ENCODE results near the gene APOBEC3C.
A peak's percentile ranks its signal among the peaks of the same experiment; 100 is the strongest.
"Not testable (repeated sequence)": the region's sequence is repeated elsewhere in the genome, so short reads cannot be mapped to it uniquely, and the experiment has no call there.

Gene APOBEC3C

DNA sequence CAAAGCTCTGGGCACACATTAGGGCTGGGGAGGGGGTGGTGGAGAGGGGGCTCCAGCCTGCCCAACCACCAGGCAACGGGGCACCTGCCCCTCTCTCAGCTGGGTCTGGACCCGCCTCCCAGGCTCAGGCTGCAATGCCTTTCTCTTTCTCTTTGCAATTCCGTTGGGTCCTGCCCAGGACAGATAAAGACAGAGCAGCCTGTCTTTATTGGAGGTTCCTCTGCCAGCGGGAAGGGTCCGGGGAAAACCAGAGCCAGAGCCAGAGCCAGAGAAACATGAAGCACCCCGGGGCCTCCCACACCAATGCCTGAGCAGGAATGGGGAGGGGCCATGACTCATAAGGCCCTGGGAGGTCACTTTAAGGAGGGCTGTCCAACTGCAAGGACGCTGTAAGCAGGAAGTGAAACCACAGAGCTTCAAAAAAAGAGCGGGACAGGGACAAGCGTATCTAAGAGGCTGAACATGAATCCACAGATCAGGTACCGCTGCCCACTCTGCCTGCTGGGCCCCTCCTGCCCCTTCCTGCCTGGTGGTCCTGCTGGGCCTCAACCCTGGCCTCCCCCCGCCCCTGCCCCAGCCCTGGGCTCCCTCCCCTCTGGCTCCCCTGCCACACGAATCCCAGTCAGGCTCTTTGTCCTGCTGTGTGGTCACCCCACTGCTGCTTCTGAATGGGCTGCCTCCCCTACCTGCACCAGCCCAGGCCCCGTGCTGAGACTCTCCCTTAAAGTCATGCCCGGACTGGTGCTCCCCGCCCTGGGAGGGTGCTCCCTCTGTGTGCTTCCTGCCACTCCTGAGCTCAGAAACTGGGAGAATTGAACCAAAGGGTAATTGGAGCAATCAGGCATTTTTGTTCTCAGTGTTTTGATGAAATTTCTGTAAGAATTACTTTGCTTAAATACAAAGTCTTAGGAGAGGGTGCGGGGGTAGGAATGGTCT is 31.8 kb upstream of the APOBEC3C start, which contains the start of gene APOBEC3B:
TSS of gene APOBEC3B (plus strand) at position 356 of the 936 bp plus-strand sequence. CDS start at position 463, 107 bp downstream.
- peak; percentile 60 to 61 for DNase-seq (ENCODE audit: low read depth in 2 of 2)

DNA sequence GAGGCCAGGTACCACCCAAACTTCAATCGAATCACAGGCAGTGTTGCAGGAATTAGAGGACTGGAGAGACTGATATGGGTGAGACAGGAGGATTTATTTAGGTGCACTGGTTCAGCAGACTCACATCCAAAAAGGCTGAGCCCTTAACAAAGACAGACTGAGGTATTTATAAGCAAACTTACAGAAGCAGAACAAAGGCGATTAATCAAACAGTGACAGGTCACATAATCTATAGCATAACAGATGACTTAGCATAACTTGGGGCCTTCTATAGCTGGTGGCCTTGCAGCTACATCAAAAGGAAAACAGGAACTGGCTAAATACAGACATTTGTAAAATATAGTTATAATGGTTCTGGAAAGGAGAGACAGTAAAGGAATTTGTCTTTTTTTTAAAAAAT is 29.8 kb upstream of the APOBEC3C start:
- no peak for DNase-seq (ENCODE audit: low read depth in 2 of 2)

DNA sequence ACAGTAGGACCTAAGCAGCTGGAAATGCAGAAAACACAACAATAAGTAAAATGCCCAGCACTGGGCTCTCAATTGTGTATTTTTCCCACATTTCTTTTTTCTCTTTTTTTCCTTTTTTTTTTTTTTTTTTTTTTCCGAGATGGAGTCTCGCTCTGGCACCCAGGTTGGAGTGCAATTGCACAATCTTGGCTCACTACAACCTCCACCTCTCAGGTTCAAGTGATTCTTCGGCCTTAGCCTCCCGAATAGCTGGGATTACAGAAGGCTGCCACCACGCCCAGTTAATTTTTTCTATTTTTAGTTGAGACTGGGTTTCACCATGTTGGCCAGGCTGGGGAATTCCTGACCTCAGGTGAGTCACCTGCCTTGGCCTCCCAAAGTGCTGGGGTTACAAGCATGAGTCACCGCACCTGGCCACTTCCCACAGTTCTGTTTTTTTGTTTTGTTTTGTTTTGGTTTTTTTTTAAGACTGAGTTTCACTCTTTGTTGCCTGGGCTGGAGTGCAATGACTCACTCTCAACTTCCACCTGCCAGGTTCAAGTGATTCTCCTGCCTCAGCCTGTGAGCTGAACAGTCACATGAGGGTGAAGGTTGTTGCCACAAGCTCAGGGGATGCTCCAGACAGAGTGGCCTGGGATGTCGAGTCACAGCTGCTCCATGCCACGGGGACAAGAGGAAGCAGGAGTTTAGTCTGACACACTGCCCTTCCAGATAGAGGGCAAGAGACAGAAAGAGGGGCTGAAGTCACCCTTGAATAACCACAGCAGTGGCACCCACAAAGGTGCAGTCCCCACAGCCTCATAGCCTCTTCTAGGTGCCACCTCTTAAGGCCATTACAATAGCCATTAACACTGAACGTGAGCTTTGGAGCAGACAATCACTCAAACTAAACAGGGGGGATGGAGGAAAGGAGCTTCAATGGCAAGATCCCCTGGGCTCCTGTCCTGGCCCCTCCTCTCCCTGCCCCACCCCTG is 29.0 kb upstream of the APOBEC3C start:
- peak; percentile 77 to 78 for DNase-seq (ENCODE audit: low read depth in 2 of 2)

DNA sequence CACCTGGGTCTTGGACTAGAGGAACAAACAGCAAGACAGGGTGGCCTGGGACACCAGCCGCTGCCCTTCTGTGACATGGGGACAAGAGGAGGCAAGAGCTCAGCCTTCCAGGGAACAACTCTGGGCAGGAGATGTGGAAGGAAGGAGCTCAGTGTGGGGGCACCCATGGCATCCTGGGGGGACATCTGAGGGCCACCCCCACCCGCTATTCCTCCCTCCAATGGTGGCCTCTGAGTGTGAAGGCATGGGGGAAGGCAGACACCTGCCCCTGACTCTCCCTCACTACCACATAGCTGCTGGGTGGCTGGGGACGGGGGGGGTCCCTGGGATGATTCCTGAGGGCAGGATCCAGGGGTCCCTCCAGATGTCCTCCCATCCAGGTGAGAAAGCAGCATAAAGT is 27.4 kb upstream of the APOBEC3C start:
- DNase-seq (ENCODE audit: low read depth in 2 of 2) = no peak

DNA sequence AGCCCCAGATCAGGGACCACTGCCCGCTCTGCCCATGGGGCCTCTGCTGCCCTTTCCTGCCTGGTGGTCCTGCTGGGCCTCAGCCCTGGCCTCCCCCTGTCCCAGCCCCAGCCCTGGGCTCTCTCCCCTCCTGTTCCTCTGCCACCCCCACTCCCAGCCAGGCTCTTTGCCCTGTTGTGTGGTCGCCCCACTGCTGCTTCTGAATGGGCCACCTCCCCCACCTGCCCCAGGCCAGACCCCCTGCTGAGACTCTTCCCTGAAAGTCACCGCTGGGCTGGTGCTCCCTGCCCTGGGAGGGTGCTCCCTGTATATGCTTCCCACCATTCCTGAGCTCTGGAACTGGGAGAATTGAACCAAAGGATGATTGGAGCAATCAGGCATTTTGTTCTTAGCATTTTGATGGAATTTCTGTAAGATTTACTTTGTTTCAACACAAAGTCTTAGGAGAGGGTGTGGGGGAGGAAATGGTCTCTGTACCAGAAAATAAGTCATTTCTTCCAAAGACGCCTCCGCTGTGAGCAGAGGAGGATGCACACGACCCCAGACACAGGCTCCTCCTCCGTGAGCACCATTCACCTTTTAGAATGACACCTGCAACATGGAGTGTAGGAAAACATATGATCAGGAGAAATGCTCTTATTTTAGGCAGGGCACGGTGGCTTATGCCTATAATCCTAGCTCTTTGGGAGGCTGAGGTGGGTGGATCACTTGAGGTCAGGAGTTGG is 26.7 kb upstream of the APOBEC3C start:
- DNase-seq (ENCODE audit: low read depth in 2 of 2) = no peak

DNA sequence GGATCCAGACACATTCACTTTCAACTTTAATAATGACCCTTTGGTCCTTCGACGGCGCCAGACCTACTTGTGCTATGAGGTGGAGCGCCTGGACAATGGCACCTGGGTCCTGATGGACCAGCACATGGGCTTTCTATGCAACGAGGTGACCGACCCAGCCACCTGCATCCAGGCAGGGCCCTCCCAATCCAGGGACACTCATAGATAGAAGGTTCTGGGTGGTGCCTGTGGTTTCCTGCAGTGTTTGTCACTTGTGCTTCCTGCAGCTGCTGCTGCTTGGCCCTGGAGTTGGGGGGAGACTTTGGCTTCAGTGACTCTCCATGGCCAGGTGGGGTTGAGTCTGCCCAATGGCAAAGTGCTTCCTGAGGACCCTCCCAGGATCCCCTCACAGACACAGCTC is 24.6 kb upstream of the APOBEC3C start:
- no peak for DNase-seq (ENCODE audit: low read depth in 2 of 2)

DNA sequence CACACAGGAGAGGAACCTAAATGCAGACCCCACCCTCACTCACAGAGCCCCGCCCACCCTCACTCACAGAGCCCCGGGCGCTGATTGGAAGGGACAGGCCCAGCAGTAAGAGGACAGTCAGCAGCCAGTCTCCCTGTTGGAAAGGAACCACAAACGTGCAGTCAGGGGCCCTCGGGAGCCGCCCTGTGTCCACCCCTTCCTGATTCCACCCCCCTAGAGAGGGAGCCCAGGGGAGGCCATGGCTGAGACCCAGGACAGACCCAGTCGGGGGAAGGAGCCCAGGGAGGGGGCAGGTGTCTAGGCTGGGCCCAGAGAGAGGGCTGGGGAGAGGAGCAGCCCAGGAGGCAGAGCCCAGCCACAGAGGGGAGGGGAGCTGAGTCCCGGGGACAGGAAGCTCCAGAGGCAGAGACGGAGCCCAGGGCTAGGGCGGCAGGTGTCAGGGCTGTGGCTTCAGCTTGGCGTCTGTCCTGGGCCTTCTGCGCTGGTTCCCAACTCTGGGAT is 21.1 kb upstream of the APOBEC3C start:
- not testable (repeated sequence) for DNase-seq (ENCODE audit: low read depth in 2 of 2)

DNA sequence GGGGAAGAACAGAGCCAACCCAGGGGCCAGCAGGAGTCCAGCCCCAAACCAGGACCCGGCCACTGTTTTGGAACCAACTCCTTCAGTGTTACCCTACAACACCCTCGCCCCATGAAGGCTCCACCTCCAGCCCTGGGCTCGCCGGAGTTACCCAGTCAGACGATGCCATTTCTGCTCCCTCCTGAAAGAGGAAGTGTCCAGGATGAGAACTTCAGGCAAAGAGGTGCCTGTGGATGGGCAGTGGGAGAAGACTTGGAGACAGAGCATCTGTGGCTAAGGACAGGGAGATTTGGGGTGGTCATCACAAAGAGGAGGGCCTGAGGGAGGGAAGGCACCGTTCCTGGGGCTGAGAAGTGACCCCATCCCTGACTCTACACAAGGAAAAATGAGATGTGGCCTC is 18.0 kb upstream of the APOBEC3C start:
- no peak for DNase-seq (ENCODE audit: low read depth in 2 of 2)

DNA sequence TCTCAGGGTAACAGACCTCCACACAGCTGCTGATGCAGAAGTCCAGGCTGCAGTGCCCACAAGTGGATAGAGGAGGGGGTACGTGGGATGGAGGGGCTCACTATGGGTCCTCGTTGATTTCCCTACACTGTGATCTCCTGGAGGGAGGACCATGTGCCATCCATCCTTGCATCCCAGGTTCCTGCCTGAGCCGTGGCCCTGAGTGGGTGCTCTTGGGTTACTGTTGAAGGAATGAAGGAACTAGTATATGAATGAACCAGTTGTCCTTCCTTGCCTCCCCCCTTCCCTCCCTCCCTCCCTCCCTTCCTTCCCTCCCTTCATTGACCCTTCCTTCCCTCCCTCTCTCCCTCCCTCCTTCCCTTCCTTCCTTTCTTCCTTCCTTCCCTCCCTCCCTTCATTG is 16.5 kb upstream of the APOBEC3C start:
- DNase-seq (ENCODE audit: low read depth in 2 of 2) = no peak

DNA sequence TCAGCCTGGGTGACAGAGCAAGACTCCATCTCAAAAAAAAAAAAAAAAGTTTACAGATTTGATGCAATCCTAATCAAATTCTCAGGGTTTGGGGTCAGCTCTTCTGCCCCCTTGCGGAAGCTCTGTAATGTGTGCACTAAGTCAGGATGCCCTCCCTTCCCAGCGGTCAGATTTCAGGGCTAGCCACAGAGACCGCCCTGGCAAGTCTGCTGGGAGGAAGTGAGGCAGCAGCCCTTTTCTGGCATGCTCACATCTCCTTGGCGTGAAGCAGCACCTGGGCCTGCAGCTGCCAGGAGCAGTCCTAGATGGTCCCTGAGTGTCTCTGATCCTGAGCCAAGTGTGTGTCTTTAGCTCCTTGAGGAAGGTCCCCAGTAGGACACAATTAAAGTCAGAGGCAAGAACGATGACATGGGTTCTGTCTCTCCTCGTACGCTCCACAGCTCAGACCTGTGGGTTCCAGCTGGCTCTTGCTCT is 10.9 kb upstream of the APOBEC3C start:
- DNase-seq (ENCODE audit: low read depth in 2 of 2) = peak; percentile 69

DNA sequence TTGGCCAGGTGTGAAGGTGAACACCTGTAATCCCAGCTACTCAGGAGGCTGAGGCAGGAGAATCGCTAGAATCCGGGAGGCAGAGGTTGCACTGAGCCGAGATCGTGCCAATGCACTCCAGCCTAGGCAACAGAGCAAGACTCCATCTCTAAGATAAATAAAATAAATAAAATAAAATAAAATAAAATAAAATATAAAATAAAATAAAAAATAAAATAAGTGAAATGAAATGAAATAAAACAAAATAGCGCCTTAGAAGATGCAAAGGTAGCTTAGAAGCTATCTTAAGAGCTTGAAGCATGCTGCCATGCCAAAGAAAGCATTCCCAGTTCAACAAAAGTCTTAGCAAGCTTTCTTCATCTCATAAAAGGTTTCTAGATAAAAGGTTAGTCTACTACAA is 6.9 kb upstream of the APOBEC3C start:
- no peak for DNase-seq (ENCODE audit: low read depth in 2 of 2)

DNA sequence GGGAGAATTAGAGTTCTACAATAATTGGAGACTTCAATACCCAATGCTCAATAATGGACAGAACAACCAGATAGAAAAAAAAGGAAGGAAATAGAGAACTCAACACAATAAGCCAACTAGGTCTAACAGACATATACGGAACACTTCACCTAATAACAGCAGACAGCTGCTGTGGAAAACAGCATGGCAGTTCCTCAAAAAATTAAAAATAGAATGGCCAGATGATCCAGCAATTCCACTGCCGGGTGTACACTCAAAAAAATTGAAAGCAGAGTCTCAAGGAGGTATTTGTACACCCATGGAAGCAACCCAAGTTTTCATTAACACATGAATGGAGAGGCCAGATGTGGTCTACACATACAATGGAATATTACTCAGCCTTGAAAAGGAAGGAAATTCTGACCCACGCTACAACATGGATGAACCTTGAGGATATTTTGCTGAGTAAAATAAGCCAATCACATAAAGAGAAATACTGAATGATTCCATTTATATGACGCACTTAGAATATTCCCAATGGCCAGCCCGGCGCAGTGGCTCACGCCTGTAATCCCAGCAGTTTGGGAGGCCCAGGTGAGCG is 5.7 kb upstream of the APOBEC3C start:
- DNase-seq (ENCODE audit: low read depth in 2 of 2) = not testable (repeated sequence)

DNA sequence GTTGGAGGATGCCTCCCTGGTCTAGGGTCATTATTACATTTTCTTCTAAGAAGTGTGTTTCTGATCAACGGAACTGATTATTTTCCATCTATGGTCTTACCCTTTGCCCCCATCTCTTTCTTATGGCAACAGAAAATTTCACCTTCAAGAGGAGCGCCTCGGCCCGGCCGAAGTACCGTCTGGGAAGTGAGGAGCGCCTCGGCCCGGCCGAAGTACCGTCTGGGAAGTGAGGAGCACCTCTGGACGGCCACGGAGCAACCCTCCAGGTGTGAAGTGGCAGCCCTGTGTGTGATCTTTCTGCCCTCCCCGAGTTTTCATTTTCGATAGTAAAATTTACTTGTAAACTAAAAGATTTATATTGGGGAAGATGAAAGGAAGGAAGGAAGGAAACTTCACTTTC is 3.1 kb upstream of the APOBEC3C start:
- no peak for DNase-seq (ENCODE audit: low read depth in 2 of 2)

DNA sequence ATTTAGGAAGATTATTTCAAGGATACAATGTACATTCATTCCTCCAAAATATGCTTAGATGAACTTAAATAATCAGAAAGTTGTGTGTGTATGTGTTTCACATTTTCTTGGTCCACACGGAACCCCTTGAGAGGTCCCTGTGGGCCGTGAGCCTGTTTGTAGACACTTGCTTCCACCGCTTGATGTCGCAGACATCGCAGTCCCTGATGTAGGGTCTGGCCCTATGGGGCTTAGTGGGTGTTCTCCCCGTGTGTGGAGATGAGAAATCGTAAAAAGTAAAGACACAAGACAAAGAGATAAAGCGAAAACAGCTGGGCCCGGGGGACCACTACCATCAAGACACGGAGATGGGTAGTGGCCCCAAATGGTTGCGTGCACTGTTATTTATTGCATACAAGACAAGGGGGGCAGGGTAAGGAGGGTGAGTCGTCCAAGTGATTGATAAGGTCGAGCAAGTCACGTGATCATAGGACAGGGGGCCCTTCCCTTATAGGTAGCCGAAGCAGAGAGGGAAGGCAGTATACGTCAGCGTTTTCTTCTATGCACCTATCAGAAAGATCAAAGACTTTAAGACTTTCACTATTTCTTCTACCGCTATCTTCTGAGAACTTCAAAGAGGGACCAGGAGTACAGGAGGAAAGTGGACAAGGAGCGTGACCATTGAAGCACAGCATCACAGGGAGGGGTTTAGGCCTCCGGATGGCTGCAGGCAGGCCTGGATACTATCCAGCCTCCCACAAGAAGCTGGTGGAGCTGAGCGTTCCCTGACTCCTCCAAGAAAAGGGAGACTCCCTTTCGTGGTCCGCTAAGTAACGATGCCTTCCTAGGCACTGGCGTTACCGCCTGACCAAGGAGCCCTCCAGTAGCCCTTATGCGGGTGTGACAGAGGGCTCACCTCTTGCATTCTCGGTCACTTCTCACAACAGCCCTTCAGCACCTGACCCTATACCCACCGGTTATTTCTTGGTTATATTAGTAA is 1.2 kb upstream of the APOBEC3C start:
- DNase-seq (ENCODE audit: low read depth in 2 of 2) = no peak

DNA sequence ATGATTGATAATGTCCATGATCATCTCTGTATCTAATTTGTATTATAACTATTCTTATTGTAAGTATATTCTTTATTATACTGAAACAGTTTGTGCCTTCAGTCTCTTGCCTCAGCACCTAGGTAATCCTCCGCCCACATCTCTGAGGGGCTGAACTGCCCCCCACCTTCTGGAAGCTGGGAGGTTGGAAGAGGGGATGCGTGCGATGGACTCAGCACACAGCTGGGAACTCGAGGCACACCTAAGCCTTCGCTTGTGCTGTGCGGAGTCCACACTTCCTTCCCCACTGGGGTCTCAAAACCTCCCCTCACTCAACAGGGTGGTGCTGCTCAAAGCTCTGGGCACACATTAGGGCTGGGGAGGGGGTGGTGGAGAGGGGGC is 506 bp upstream of the APOBEC3C start:
- DNase-seq (ENCODE audit: low read depth in 2 of 2) = not testable (repeated sequence)

DNA sequence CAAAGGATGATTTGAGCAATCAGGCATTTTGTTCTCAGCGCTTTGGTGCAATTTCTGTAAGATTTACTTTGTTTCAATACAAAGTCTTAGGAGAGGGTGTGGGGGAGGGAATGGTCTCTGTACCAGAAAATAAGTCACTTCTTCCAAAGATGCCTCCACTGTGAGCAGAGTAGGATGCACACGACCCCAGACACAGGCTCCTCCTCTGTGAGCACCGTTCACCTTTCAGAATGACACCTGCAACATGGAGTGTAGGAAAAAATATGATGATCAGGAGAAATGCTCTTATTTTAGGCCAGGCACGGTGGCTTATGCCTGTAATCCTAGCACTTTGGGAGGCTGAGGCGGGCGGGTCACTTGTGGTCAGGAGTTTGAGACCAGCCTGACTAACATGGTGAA is 665 bp downstream of the APOBEC3C start:
- DNase-seq (ENCODE audit: low read depth in 2 of 2) = not testable (repeated sequence)

DNA sequence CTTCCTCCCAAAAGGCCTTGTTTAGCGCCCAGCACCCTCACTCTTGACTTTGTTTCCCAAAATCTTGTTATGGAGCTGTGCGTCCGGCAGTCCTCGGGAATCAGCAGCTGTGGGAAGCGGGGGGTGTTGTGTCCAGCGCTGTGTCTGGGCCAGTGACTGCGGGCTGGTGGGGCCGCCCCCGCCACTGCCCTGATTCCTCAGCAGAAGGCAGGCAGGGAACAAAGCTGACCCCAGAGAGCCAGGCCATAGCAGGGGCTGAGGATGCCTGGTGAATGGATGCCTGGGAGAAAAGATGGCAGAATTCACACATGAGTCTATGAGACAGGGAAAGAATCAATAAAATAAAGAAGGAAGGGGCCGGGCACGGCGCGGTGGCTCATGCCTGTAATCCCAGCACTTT is 2.5 kb downstream of the APOBEC3C start:
- no peak for DNase-seq (ENCODE audit: low read depth in 2 of 2)

DNA sequence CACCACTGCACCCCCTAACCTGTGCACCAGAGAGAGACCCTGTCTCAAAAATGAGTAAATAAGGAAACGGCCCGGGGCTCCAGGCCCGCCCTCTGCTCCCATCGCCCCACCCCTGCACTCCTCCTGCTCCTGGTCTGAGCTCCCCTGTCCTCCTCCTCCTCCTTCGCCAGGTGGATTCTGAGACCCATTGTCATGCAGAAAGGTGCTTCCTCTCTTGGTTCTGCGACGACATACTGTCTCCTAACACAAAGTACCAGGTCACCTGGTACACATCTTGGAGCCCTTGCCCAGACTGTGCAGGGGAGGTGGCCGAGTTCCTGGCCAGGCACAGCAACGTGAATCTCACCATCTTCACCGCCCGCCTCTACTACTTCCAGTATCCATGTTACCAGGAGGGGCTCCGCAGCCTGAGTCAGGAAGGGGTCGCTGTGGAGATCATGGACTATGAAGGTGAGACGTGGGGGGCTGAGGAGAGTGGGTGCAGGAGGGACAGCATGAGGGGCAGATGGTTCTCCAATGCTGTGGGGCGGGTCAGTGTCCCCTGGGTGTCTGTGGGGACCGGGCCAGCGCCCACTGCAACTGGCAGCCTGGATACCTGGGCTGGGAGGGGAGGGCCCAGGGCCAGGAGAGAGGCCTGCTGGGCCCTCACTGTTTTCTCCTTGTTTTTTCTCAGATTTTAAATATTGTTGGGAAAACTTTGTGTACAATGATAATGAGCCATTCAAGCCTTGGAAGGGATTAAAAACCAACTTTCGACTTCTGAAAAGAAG is 3.7 kb downstream of the APOBEC3C start:
- no peak for DNase-seq (ENCODE audit: low read depth in 2 of 2)
